NCI-H146 (cell line): Measurements from ENCODE around the gene LPP.

Experiments used
- DNase-seq: peaks from one replicate; lab custom pipeline; 2025; lab: John Stamatoyannopoulos, UW

LPP gene

DNA sequence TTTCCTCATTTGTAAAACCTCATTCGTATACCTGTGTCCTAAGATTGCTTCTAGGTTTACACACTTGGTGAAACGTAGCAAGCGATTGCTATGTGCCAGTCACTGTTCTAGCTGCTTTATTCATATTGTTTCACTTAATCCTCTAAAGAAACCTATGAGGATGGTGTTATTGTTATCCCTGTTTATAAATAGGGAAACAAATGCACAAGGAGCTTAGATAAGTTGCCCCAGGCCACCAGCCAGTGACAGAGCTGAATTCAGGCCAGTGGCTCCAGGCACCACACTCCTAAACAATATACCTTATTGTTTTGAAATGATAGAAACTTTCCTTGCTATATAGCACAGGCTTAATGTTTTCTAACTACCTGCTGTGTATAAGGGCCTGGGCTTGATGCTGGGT is 44.0 kb downstream of the LPP start:
- no peak for DNase-seq

DNA sequence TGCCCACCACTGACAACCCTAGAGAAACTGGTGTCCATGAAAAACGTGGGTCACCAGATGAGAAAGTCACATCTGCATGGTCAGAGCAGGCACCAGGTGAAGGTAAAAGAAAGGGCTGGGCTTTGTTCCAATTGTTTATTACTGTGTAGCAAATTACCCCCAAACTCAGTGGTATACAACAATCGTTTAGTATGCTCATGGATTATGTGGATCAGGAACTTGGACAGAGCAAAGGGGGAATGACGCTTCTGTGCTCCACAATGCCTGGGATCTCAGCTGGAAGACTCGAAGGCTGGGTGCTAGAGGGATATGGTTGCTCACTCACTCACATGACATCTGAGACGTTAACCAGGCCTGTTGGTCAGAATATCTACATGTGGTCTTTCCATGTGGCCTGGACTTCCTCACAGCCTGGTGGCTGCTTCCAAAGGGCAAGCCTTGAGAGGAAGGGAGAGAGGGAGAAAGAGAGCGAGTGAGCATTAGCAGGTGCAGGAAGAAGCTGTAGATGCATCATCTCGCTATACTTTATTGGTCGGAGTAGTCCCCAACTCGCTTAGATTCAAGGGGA is 44.9 kb downstream of the LPP start:
- DNase-seq = no peak

DNA sequence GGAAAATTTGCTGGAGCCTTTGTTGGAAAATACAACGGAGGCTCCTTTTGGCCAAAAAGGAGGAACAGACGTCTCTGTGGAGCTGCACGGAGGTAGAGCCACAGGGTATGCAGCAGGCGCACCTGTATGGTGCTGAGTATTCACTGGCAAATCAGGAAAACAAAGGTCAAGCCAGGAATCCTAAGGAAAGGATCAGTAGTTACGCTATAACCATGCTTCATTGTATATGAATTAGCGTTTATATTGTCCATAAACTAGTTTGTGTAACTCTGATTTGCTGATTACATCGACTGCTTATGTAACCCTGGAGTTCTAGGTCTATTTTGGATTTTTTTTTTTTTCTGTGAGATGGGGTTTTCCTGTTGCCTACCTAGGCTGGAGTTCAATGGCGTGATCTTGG is 45.4 kb downstream of the LPP start:
- no peak for DNase-seq

DNA sequence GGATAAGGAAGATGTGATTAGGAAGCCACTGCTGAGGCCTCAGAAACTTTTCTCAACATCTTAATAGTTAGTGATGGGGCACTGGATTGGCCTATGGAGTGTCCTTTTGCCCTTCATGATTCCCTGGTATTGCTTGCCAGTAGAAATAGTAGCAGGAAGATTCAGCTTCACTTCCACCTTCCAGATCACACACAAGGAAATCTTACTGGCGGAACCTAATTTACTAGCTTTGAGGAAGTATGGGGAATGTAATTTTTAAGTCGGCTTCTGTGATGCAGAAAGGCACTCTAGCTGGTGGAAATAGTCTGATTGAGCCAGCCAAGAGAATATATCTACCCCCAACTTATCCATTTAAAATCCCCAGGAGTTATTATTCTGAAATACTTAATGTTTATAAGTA is 46.5 kb downstream of the LPP start:
- DNase-seq = no peak

DNA sequence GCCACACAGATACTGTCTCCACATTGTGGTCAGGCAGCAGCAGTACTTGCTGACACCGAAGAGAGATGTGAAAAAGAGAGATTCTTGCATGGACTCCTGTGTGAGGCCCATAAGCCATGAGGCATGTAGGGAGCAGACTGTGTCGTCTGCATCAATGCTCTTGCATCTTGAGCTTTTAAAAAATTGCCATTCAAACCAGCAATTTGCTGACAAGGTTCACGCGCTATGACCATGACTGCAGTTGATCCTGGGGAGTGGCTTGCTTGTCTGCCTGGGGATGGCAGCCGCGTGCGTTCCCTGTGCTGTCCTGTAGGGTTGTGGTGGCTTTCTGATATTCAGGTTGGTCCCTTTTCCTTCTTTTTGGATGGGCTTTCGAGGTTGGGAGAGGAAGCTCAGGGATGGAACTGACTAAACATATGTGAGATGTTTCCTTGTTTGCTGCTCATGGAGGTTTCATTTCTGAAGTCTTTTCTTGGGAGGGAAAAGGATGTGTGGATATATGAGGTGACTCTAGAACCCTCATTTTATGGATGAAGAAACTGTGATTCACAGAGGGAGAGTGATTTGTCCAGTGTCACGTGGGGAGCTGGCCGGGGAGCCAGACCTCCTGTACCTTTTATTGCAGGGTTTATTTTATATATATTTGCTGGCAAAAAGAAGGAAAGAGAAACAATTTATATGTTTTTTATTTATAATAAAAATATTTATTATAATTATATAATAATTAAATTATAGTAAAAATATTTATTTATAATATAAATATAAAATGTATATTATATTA is 48.6 kb downstream of the LPP start:
- DNase-seq = no peak

DNA sequence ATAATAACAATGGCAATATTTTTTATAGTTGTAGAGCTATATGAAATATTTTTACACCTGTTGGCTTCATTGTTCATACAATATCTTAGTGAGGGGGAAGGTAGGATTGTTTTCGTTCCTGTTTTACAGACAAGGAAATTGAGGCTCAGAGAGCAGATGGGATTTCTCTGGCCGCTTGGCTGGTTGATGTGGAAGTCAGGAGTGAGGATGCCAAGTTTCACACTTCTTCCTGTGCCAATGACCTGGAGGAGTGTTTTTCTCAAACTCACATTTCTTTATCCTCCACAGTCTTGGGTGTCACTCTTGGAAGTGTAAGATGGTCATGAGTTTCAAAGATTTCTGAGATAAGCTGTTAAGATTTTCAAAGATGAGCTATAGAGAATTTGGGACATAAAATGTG is 50.6 kb downstream of the LPP start:
- DNase-seq = no peak

DNA sequence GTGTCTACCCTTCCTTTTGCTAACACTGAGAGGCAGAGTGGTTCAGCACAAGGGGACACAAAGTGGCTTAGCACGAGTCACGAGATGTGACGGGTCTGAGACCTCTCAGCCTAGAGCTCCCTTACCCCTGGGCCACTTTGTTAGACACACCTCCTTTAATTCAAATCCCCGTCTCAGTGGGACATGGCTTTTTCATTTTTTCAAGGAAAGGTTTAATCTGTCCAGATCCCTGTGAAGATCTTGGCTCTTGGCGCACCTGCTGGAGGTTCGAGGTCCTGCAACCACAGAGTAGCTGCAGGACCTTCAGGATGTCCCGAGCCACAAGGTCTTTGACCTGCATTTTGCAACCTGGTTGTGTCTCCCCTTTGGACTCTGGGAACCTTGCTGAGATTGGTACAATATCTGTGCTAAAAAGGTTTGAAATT is 52.0 kb downstream of the LPP start:
- no peak for DNase-seq

DNA sequence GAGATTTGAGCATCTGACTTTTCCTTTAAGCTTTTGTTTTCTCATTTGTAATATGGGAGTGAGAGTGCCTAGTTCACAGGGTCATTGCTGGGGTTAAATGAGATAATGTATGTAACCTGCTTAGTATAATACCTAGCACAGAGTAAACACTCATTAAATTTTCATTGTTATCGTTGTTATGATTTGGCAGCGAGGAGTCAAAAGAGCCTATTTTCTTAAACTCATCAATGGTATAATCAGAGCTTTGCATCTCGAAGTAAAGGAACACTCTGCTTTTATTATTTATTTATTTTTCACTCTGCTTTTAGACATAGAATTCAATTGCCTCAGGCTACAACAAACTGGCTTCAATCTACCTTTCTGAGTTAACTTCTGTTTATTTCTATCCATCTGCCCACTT is 52.8 kb downstream of the LPP start:
- DNase-seq = no peak

DNA sequence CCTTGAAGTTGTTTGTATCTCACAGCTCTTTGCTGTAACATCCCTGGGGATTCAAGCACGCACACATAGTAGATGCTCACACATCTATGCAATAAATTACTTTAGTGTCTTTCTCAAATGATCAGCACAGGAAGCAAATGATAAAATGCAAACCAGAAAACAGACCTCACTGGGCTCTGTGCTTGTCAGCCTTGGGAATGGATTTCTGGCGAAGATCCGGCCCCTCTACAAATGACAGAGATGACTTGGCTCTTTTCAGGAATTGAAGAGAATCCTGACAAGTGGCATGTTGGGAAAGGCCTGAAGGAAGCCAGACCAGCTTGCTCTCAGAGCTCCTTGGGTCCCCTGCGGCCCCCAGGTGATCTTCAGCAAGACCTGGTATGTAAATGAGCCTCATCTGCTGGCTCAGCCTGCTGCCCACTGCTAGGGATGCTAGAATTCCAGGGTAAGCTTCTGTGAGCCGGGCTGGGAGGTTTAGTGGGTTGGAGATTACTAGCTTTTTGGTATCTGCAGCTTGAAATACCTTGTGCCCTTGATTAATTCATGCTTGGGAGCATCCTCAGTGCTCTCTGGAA is 54.1 kb downstream of the LPP start:
- no peak for DNase-seq

DNA sequence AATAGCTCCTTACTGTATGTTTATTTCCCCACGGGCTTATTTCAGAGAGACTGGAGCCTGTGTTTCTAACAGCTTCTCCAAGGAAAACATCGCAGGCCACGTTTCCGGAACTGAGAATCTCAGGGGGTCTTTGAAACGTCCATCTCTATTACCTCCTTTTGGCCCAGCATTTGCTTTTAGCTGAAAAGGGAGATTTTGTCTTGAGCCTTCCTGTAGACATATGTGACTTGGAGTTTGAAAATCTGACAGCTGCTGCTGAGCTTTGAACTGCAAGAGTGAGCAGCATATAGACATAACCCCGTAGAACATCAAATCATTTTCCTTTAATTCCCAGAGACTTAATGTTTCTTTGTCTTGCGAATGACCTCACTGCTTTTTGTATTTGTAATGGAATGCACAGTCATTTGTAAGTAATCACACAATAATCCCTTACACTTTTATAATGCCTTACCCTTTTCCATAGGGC is 54.6 kb downstream of the LPP start:
- DNase-seq = no peak

DNA sequence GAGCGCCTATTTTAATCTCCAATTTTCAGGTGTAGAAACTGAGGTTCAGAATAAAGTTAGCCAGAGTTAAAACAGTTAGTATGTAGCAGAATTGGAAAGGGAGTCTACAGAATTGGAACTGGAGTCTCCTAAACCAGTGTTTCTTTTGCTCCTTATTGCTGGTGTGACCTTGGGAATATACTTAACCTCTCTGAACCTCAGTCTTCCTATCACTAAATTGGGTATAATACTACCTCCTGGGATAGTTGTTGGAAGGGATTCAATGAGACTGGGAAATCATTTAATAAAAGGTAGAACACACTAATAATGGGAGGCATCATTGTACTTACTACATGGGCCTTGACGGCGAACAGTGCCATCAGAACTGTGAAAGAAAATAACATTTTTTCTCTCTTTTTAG is 55.1 kb downstream of the LPP start:
- DNase-seq = no peak

DNA sequence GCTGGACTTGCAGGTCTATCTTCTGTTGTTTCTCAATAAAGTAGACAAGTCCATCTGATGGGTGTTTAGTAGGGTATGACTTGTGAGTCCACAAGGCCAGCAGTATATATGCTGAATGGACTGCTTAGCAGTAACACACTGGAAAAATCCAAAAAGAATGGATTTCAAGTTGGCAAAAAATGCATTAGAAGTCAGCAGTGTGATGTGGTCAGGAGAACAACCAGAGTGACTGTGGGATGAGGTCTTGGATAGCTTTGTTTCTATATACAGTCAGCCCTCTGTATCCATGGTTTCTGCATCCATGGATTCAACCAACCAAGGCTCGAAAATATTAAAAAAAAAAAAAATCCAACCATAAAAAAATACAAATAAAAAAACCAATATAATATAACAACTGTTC is 55.8 kb downstream of the LPP start:
- DNase-seq = no peak

DNA sequence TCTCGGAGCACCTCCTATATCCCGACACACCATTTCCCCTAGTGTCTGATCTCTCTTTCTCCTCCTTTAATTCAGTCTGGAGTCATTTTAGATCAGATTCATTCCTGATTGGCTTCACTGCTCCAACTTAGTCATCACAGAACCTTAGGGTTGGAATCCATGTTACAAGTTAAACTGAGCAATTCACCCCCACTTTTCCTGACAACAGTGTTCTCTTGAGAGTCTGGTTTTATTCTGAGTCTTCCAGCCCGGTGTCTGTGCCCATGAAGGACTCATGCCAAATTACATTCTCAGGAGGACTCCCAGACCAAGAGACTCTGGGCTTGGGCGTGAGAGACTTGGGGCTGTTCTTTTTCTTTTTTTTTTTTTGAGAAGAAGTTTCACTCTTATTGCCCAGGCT is 57.5 kb downstream of the LPP start:
- DNase-seq = no peak

DNA sequence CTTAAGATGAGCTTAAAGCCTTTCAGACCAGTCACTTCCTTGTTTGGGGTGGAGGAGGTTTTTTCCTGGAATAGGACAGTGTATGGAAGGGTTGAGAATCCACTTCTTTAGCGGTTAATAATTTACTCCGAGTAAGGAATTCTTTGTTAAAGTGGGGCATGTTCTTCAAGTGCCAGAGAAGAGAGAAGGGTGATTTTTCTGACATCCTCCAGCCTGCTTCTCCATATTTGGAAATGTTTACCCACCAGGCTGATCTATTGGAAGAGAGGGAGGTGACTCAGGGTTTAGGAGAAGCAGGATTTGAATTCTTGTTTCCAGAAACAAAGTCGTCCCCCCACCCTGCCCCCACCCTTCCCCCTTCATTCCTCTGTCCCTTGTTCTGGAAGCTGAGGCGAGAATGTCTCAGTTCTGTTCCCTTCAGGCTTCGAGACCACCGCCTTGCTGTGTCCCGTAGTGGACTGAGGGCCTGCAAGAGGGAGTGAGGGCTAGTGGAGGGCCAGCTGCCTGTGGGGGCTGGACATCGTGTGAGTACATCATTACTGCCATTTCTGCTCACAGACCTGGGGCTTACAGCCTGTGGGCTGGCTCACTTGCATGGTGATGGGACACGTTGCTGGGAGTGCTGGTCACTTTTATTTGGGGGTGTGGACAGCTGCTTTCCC is 58.5 kb downstream of the LPP start:
- DNase-seq = no peak

DNA sequence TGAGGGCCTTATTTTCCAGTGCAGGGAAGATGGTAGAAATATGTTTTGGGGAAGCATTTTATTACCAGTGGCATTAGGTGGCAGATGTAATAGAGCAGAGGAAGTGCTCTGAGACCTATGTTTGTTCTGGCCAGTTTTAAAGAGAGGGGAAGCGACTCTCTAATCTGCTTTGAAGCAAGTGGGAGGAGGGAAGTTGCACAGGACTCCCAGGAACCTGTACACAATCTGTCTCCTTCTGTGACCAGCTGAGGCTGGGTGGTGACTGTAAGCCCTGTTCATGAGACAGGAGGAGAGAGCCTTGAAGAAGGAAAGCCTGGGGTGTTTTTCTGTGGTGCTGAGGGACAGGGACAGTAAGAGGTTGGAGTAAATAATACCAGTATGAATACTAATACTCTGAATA is 60.5 kb downstream of the LPP start:
- DNase-seq = no peak

DNA sequence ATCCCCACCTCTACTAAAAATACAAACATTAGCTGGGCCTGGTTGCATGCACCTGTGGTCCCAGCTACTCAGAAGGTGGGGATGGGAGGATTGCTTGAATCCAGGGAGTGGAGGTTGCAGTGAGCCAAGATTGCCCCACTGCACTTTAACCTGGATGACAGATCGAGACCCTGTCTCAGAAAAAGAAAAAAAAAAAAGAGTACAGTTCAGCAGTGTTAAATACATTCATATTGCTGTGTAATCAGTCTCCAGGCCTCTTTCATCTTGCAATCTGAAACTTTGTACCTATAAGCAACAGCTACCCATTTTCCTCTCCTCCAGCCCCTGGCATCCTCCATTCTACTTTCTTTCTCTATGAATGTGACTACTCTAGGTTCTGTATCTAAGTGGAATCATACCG is 61.2 kb downstream of the LPP start:
- no peak for DNase-seq

DNA sequence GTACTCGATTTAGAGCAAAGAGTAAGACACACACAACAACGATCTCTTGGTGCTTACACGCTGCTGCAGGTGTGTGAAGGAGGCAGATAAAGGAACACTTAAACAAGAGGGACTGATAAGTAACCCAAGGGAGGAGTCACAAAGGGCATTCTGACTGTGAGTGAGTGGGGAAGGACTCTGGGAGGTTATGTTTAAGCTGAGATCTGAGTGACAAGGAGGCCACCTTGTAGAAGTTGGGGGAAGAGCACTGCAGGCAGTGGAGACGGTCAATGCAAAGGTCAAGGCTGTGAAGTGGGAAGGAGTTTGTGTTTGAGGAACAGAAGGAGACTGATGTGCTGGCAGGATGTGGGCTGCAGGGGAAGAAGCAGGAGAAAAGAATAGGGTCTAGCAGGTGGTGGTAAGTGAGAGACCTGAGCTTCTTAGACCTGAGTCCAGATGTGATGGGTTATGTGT is 63.1 kb downstream of the LPP start:
- DNase-seq = no peak

DNA sequence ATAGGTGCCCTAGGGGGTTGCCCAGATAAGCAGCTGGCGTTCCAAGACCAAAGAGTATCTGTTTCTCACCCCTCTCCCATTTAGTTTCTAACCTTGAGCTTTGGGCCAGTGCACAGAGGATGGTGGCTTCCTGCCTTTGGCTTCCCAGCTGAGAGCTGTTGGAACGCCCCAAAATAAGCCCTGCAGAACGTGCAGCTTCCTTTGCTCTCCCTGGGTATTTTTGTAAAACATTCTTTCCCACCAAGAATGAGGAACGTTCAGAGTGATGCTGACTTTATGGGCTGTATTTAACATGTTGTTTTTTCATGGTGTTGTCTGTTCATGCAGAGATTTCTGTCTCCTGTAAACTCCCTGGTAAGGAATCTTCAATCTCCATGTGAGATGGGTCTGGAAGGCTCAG is 63.8 kb downstream of the LPP start:
- no peak for DNase-seq

DNA sequence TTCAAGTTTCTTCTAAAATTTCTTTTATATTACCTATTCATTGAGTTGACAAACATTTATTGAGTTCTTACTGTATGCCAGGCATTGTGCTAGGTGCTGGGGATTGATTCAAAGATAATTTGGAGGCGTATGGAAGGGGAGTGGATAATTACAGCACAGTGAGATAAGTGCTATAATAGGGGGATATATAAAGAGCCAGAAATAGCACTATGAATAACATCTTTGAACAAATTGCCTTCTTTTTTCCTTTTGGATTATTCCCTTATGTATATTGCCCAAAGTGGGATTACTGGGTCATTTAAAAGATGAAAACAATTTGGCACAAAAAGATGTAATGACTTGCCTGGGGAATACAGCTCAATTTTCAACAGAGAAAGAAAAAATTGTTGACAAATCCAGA is 64.6 kb downstream of the LPP start:
- no peak for DNase-seq

DNA sequence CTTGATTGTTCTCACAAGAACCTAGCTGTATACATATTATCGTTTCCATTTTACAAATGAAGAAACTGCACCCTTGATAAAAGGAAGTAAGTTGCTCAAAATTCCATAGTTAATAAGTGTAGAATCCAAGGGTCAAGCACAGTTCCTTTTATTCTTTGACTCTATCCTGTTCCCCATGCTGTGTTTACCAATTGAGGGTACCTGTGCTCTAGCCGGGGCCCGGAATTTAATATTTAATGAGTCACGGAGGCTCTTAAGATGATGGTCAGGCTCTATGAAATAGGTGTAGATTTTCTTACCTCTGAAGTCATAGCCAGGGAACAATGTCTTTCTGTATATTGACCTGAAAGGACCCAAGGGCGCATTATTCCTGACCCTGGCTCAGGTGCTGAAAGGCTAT is 65.2 kb downstream of the LPP start:
- no peak for DNase-seq

DNA sequence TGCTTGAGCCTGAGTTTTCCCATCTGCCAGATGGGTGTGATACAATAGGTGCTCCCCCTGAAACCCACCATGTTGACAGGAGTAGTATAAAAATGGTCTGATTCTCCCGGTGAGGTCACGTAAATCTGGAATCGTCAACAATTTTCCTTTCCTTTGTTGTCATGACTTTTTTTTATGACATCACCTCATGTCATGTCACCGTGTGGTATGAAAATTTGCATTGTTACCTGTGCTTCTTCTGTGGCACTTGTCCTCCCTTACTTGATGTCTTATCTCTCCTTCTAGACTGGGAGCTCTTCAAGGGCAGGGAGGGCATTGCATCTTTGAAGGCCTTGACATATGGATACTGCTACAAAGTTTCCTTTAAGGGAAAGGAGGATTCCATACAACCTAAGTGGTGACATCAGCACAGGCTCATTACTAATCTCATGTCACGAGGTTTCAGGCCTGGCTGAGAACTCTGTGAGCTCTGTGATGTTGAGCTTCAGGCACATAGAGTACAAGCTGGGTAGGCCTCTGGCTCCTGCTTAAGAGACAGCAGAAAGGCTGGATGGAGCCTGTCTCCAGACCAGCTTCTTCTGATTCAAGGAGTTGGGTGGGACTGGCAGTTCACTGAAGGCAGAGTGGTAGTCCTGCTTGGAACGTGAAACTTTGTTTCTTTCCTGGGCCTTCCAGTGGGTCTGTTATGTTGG is 66.3 kb downstream of the LPP start:
- no peak for DNase-seq
